Left ventricle myocardium superior (tissue), 1 donor: ENCODE data around the gene OR4M1. TPM values are rescaled to one million over a fixed set of nuclear protein-coding genes. Genes with fewer than 3 reads are reported as not detected.
"Not testable (repeated sequence)": the region's sequence is repeated elsewhere in the genome, so short reads cannot be mapped to it uniquely, and the experiment has no call there.

Experiments used
- ATAC-seq: fragments of 200-7000 bp; cut with Tn5 transposase; one replicate; pipeline ENCODE4 v1.9.1; 2020; ENCODE audit warnings: mild to moderate bottlenecking, moderate library complexity
- DNase-seq: peaks from one replicate; pipeline ENCODE4 v3.0.0-alpha.2; 2020
- intact Hi-C: fragments of 100-400 bp; cut with micrococcal nuclease; formaldehyde crosslinking; loops from one replicate; pipeline ENCODE4 v1.11.0; 2022
- total RNA-seq: library from RNA; stranded (reverse); fragmentation: NEBNext Ultra II Directional; extraction: Animal tissue kit (Norgen Biotek cat#: 25700); gene quantifications from one replicate; pipeline ENCODE4 v1.2.1, GENCODE V29; 2021
- donor health status: DM: no; HTN: yes; CAD: no; lungs with severe emphysema.

Gene OR4M1
- total RNA-seq, 1 donor from 2014 or later = not detected

DNA sequence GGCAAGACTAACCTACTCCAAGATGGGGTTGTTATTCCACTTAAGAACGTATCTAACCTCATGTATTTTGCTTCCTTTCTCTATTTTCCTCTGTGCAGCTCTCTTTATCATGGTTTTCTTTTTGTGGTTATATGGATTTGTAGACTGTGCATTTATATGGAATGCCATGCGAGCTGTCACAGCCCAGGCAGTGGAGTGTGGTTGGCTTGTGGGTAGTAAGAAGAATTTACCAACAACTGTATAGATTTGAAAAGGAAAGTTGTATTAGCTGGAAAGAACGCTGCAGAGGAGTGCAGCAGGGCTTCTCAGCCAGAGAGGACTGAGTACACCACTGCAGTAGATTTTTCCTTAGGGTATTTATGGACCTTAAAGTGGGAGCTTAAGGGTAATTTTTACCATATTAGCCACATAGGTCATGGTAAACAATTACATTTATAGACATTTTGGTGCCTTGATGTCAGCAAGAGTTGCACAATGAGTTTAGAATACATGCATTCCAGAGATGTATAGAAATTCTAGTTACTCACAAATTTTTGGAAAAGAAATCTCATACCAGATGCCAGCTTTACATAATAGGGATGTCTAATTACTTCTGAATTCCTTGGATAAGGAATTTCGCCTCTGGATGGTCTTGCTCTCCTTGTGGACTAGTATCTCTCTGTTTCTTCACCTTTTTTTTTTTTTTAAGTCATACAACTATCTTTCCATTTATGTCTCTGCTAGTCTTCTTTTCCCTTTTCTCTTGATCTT is 40.0 kb downstream of the OR4M1 start:
- ATAC-seq, DNase-seq, intact Hi-C loops: not testable (repeated sequence)

- intact Hi-C loops, DNase-seq, ATAC-seq: not testable (repeated sequence)
Observed at GRCh38 chr14:19819879-19820278, 46.6 kb downstream of the OR4M1 start.

GRCh38 chr14:19821016-19821415 is 47.7 kb downstream of the OR4M1 start:
- ATAC-seq, DNase-seq, intact Hi-C loops: not testable (repeated sequence)

DNA sequence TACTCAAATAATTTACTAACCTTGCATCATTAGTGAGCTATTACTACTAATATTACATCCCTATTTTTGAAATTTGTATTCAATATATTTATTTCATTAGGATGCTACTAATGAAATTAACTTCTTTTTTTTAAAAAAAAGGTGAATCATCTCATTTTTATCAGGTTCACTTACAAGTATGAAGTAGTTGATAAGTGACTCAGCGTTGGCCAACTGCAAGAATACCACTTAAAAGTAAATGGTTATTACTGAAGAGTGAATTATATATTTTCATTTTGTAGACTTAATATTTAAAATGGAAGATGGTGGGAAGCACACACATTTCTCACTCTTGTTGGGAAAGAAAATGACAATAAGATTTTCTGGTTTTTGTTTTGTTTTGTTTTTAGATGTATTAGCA is 49.9 kb downstream of the OR4M1 start:
- DNase-seq (no peak), ATAC-seq (no peak)
- intact Hi-C loops = no loop called here

DNA sequence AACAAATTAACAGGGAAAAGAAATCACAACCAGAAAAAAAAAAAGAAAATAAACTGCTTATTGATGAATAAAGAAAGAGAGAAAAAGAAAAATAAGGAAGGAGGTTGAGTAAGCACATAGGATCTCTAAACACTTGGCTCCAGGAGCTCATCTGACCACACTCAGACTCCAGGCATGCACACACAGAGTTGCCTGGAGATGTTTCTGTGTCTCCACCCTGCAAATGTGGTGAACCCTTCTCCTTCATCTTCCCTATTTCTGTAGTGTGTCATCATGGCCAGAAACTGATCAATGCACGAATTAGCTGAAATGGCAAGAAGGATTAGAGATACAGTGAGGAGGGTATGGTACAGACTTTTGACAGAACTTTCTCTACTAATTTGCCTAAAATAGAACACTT is 50.5 kb downstream of the OR4M1 start:
- DNase-seq (no peak), ATAC-seq (no peak)
- intact Hi-C loops = no loop called here

GRCh38 chr14:19827626-19828244 is 54.4 kb downstream of the OR4M1 start:
- intact Hi-C loops, ATAC-seq, DNase-seq: not testable (repeated sequence)

- intact Hi-C loops = no loop called here
- ATAC-seq (no peak), DNase-seq (no peak)
Observed at GRCh38 chr14:19828314-19828713, 55.0 kb downstream of the OR4M1 start.

Other genes with a start within 250 kb of the OR4M1 start
- gene OR11H2, start 59.6 kb upstream of the OR4M1 start, total RNA-seq = not detected
- not detected for gene OR4Q3, start 29.9 kb upstream of the OR4M1 start, total RNA-seq
- gene OR4N2, start 30.3 kb downstream of the OR4M1 start, total RNA-seq = not detected
- gene OR4K2, start 101.6 kb downstream of the OR4M1 start, total RNA-seq = not detected
- gene OR4K5, start 147.1 kb downstream of the OR4M1 start, total RNA-seq = not detected
- gene OR4K1, start 157.4 kb downstream of the OR4M1 start, total RNA-seq = not detected
- gene OR4K15, start 202.1 kb downstream of the OR4M1 start, total RNA-seq = not detected
- not detected for gene OR4Q2, start 228.7 kb downstream of the OR4M1 start, total RNA-seq
- gene OR4K14, start 245.8 kb downstream of the OR4M1 start, total RNA-seq = not detected